ENCODE measurements around the gene COLEC12. TPM values are rescaled to one million over a fixed set of nuclear protein-coding genes. Genes with fewer than 3 reads are reported as not detected.

The COLEC12 gene
- total and polyA plus RNA-seq, 12 donors = 1.5 to 19.5 (median 8.6) TPM

DNA sequence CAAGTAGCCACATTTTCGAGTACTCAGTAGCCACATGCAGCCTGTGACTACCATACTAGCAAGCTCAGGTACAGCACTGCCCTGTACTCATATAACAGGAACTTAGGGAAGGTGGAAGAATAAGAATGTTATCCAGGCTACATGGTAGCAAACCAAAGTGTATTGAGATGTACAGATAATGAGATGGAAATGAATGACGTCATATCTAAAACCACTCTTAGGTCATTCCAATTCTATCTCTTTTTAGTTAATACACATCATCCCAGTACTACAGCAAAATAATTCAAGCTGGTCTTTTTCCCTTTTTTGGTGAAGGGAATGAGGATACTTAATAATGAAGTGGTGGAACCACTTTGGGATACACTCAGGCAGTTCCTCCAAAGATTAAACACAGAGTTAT lies 38.7 kb downstream of the COLEC12 start:
- Histone ChIP-seq H3K27ac (no peak overlapping the region), H3K4me1 (replicated peaks in 1 of 2) (peaks cover 0 to 13% of the 10 kb centered on the region in 2 donors), H3K36me3 (replicated peaks in 1 of 2) (no peaks in the 10 kb centered on the region), H3K27me3 (no peaks in the 10 kb centered on the region), H3K9me3 (replicated peaks in 1 of 3) (no peaks in the 10 kb centered on the region), H3K4me3 (no peak overlapping the region)
- WGBS, 4 donors = 42 to 78% (median 63%) methylated on average over 2 of the region's 2 CpGs
- intact Hi-C loops (cut with DNase I) = no loop called here
- no peak for DNase-seq
- TF ChIP-seq CTCF (IDR thresholded peaks at IDR 0.05) (no peak), POLR2A (IDR thresholded peaks at IDR 0.05) (no peak)

DNA sequence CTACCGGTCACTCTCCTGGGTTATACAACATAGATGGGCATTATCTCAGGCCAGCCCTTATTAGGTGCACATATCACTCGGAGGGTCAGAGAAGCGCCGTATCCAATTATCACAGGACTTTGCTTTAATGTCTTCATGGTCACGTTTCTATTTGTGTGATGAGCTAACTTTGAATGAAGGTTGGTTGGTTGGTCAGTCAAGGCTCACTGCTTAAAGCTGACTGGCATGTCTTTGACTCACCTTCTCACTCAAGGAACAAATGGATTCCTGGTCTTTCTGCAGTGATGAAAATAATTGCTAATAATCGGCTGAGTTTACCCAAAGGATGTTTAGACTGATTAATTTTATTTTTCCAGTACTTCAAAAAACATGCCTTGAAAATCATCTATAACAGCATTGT lies 39.7 kb downstream of the COLEC12 start:
- no peaks in the 10 kb centered on the region for H3K27me3 ChIP-seq
- intact Hi-C loops (cut with DNase I) = no loop called here
- no peak overlapping the region for H3K27ac ChIP-seq
- H3K4me1 ChIP-seq (replicated peaks in 1 of 2) = peaks cover 0 to 16% of the 10 kb centered on the region in 2 donors
- TF ChIP-seq CTCF (IDR thresholded peaks at IDR 0.05) = no peak
- no peak for TF ChIP-seq POLR2A (IDR thresholded peaks at IDR 0.05)
- DNase-seq = no peak
- H3K9me3 ChIP-seq (replicated peaks in 1 of 3) = no peaks in the 10 kb centered on the region
- no peaks in the 10 kb centered on the region for H3K36me3 ChIP-seq (replicated peaks in 1 of 2)
- H3K4me3 ChIP-seq = no peak overlapping the region
- 69 to 85% (median 83%) methylated on average over 5 to 6 of the region's 6 CpGs for WGBS, 4 donors

- Histone ChIP-seq H3K27me3 (no peaks in the 10 kb centered on the region), H3K4me3 (no peak overlapping the region), H3K9me3 (replicated peaks in 1 of 3) (no peaks in the 10 kb centered on the region), H3K27ac (no peak overlapping the region), H3K4me1 (replicated peaks in 1 of 2) (peaks cover 0 to 16% of the 10 kb centered on the region in 2 donors), H3K36me3 (replicated peaks in 1 of 2) (no peaks in the 10 kb centered on the region)
- intact Hi-C loops (cut with DNase I) = no loop called here
- no peak for DNase-seq
- TF ChIP-seq CTCF (IDR thresholded peaks at IDR 0.05) = no peak
- no peak for TF ChIP-seq POLR2A (IDR thresholded peaks at IDR 0.05)
- 70 to 76% (median 75%) methylated on average over 14 of the region's 14 CpGs for WGBS, 4 donors
These were observed 40.5 kb downstream of the COLEC12 start for GRCh38 chr18:459814-460593.

GRCh38 chr18:457521-458412 lies 42.7 kb downstream of the COLEC12 start:
- intact Hi-C loops (cut with DNase I) = no loop called here

More at GRCh38 chr18:457521-458412, 42.7 kb downstream of the COLEC12 start:
- no peak for DNase-seq
- no peaks in the 10 kb centered on the region for H3K27me3 ChIP-seq
- no peaks in the 10 kb centered on the region for H3K9me3 ChIP-seq (replicated peaks in 1 of 3)
- no peaks in the 10 kb centered on the region for H3K36me3 ChIP-seq (replicated peaks in 1 of 2)
- 55 to 66% (median 61%) methylated on average over 12 of the region's 12 CpGs for WGBS, 4 donors
- H3K4me1 ChIP-seq (replicated peaks in 1 of 2) = peaks cover 0 to 16% of the 10 kb centered on the region in 2 donors
- TF ChIP-seq CTCF (IDR thresholded peaks at IDR 0.05) = no peak
- no peak for TF ChIP-seq POLR2A (IDR thresholded peaks at IDR 0.05)
- H3K4me3 ChIP-seq = no peak overlapping the region
- H3K27ac ChIP-seq = peak overlapping the region in 3 of 5 donors; percentile 5 to 55 (median 9)
